ENCODE data around the gene AKR7A3. TPM values are rescaled to one million over a fixed set of nuclear protein-coding genes. Genes with fewer than 3 reads are reported as not detected.
"Not testable (repeated sequence)": the region's sequence is repeated elsewhere in the genome, so short reads cannot be mapped to it uniquely, and the experiment has no call there.

Gene AKR7A3
- polyA plus RNA-seq, 1 donor = 2.6 TPM

- DNase-seq = no peak
These were observed 674 bp upstream of the AKR7A3 start for GRCh38 chr1:19289244-19289643.

GRCh38 chr1:19287436-19288185, 959 bp downstream of the AKR7A3 start:
- DNase-seq = no peak

- DNase-seq = not testable (repeated sequence)
These were observed 2.8 kb downstream of the AKR7A3 start for GRCh38 chr1:19285807-19286206.

- DNase-seq = not testable (repeated sequence)
These were observed 3.2 kb downstream of the AKR7A3 start for GRCh38 chr1:19285366-19285765.

GRCh38 chr1:19284881-19285280, 3.7 kb downstream of the AKR7A3 start:
- DNase-seq = no peak

- no peak for DNase-seq
These were observed 4.7 kb downstream of the AKR7A3 start for GRCh38 chr1:19283891-19284290.

GRCh38 chr1:19274636-19275035, 13.9 kb downstream of the AKR7A3 start:
- DNase-seq = no peak

GRCh38 chr1:19273844-19274531, 14.6 kb downstream of the AKR7A3 start:
- not testable (repeated sequence) for DNase-seq

- DNase-seq = no peak
These were observed 15.3 kb downstream of the AKR7A3 start for GRCh38 chr1:19273106-19273843.

GRCh38 chr1:19272064-19272463, 16.5 kb downstream of the AKR7A3 start:
- no peak for DNase-seq

GRCh38 chr1:19270343-19270730, 18.2 kb downstream of the AKR7A3 start:
- DNase-seq = not testable (repeated sequence)

GRCh38 chr1:19269427-19270342, 18.9 kb downstream of the AKR7A3 start:
- not testable (repeated sequence) for DNase-seq

GRCh38 chr1:19268445-19268844, 20.1 kb downstream of the AKR7A3 start:
- DNase-seq = no peak

- no peak for DNase-seq
These were observed 25.8 kb downstream of the AKR7A3 start for GRCh38 chr1:19262744-19263143.

GRCh38 chr1:19262047-19262446, 26.5 kb downstream of the AKR7A3 start:
- no peak for DNase-seq

GRCh38 chr1:19260211-19261138, 28.1 kb downstream of the AKR7A3 start:
- DNase-seq = no peak

GRCh38 chr1:19258353-19258752, 30.2 kb downstream of the AKR7A3 start:
- no peak for DNase-seq

GRCh38 chr1:19257178-19257914, 31.2 kb downstream of the AKR7A3 start:
- DNase-seq = no peak

GRCh38 chr1:19256301-19256700, 32.3 kb downstream of the AKR7A3 start:
- DNase-seq = not testable (repeated sequence)

- no peak for DNase-seq
These were observed 33.3 kb downstream of the AKR7A3 start for GRCh38 chr1:19255288-19255687.
